Measurements from ENCODE around the gene TARP.

GRCh38 chr7:38283107-38283506, 9.7 kb upstream of the TARP start:
- TF ChIP-seq CTCF (IDR thresholded peaks at IDR 0.05; ENCODE audit: poor library complexity) (no peak), EZH2 (IDR thresholded peaks at IDR 0.05; ENCODE audit: borderline replicate concordance) (no peak), EZH2phosphoT487 (IDR thresholded peaks at IDR 0.05; ENCODE audit: low read depth, severe bottlenecking, unreplicated experiment) (no peak)

Measured in hepatocyte (in vitro differentiated cells).